HG02678 (cell line): ENCODE results near the gene FBXO17.
"Not testable (repeated sequence)": the region's sequence is repeated elsewhere in the genome, so short reads cannot be mapped to it uniquely, and the experiment has no call there.

ENCODE experiments used
- ATAC-seq: cut with Tn5 transposase; IDR thresholded peaks from one replicate; pipeline ENCODE4 v1.9.1; 2021; ENCODE audit warnings: mild to moderate bottlenecking, moderate library complexity; ENCODE audit not compliant: unreplicated experiment

The FBXO17 gene

GRCh38 chr19:38975214-38975860, at the start of gene FBXO17:
Gene FBXO17 (minus strand): TSS chr19:38975742. CDS start chr19:38950319, 25,423 bp downstream.
- ATAC-seq: no peak

GRCh38 chr19:39024875-39025641, 49.5 kb upstream of the FBXO17 start:
- ATAC-seq: no peak

GRCh38 chr19:39021063-39021462, 45.5 kb upstream of the FBXO17 start:
- ATAC-seq: no peak

GRCh38 chr19:39017646-39018045, 42.1 kb upstream of the FBXO17 start:
- ATAC-seq: no peak

GRCh38 chr19:39017026-39017425, 41.5 kb upstream of the FBXO17 start:
- no peak for ATAC-seq

- no peak for ATAC-seq
These were observed 38.5 kb upstream of the FBXO17 start for GRCh38 chr19:39014037-39014436.

- ATAC-seq: no peak
These were observed 33.5 kb upstream of the FBXO17 start for GRCh38 chr19:39009001-39009400.

GRCh38 chr19:39008137-39008536, 32.6 kb upstream of the FBXO17 start:
- ATAC-seq: no peak

GRCh38 chr19:39007096-39007495, 31.6 kb upstream of the FBXO17 start:
- no peak for ATAC-seq

- no peak for ATAC-seq
These were observed 28.9 kb upstream of the FBXO17 start for GRCh38 chr19:39004403-39004802.

GRCh38 chr19:39003796-39004195, 28.3 kb upstream of the FBXO17 start:
- ATAC-seq: no peak

- ATAC-seq: no peak
These were observed 27.6 kb upstream of the FBXO17 start for GRCh38 chr19:39003188-39003587.

GRCh38 chr19:39001041-39001440, 25.5 kb upstream of the FBXO17 start:
- ATAC-seq: no peak

GRCh38 chr19:38997576-38997975, 22.0 kb upstream of the FBXO17 start:
- not testable (repeated sequence) for ATAC-seq

GRCh38 chr19:38993271-38993670, 17.7 kb upstream of the FBXO17 start:
- ATAC-seq: no peak

- ATAC-seq: no peak
These were observed 15.6 kb upstream of the FBXO17 start for GRCh38 chr19:38990949-38991697.

GRCh38 chr19:38989614-38990013, 14.1 kb upstream of the FBXO17 start:
- ATAC-seq: not testable (repeated sequence)

GRCh38 chr19:38989066-38989605, 13.6 kb upstream of the FBXO17 start:
- no peak for ATAC-seq

GRCh38 chr19:38988627-38989026, 13.1 kb upstream of the FBXO17 start:
- ATAC-seq: not testable (repeated sequence)

GRCh38 chr19:38987745-38988144, 12.2 kb upstream of the FBXO17 start:
- ATAC-seq: not testable (repeated sequence)

- no peak for ATAC-seq
These were observed 9.7 kb upstream of the FBXO17 start for GRCh38 chr19:38985262-38985661.
